Measurements from ENCODE around the gene PDLIM1. TPM values are rescaled to one million over a fixed set of nuclear protein-coding genes. Genes with fewer than 3 reads are reported as not detected.

PDLIM1 gene
- total and polyA plus RNA-seq, 2 of the 13 experiments (the other 11 are each of a cell fraction or from before 2014, with no cell fraction given), result 119 to 123 TPM

- no peak for TF ChIP-seq GPBP1L1 (CRISPR knock-in tag; IDR thresholded peaks at IDR 0.05)
- TF ChIP-seq IKZF4 (CRISPR knock-in tag; IDR thresholded peaks at IDR 0.05; ENCODE audit: borderline replicate concordance, low read depth, not compliant biosample characterization), result peak; percentile 7
- no peak for TF ChIP-seq ZNF660 (CRISPR knock-in tag; IDR thresholded peaks at IDR 0.05; ENCODE audit: borderline replicate concordance, low read depth)
- peak; percentile 48; the same call in 1 of the 2 replicates for TF ChIP-seq ZNF776 (CRISPR knock-in tag; IDR thresholded peaks at IDR 0.05)
- no peak for TF ChIP-seq ELK4 (CRISPR knock-in tag; IDR thresholded peaks at IDR 0.05; ENCODE audit: borderline replicate concordance)
- TF ChIP-seq GFI1 (CRISPR knock-in tag; IDR thresholded peaks at IDR 0.05; ENCODE audit: borderline replicate concordance), result no peak; the same call in 1 of the 2 replicates
- no peak for TF ChIP-seq E2F5 (CRISPR knock-in tag; conservative IDR thresholded peaks at IDR 0.05)
- TF ChIP-seq ZFP36 (IDR thresholded peaks at IDR 0.05; ENCODE audit: borderline replicate concordance, low read depth, low read length, partially characterized antibody), result no peak
- TF ChIP-seq ZNF549 (CRISPR knock-in tag; IDR thresholded peaks at IDR 0.05), result no peak
- no peak; the same call in 1 of the 2 replicates for TF ChIP-seq MAZ (IDR thresholded peaks at IDR 0.05; ENCODE audit: borderline replicate concordance, low read depth, low read length)
- peak; percentile 51 for TF ChIP-seq MAZ (CRISPR knock-in tag; IDR thresholded peaks at IDR 0.05; ENCODE audit: low read depth)
- TF ChIP-seq THAP11 (CRISPR knock-in tag; IDR thresholded peaks at IDR 0.05), result 0 out of 2 replicates have a peak, but pooled peaks have one; percentile 12
- no peak for TF ChIP-seq MED8 (CRISPR knock-in tag; IDR thresholded peaks at IDR 0.05; ENCODE audit: insufficient replicate concordance)
- TF ChIP-seq POLR2AphosphoS5 (IDR thresholded peaks at IDR 0.05; ENCODE audit: low read depth, low read length), result peak; percentile 64
- TF ChIP-seq NR1H2 (CRISPR knock-in tag; IDR thresholded peaks at IDR 0.05; ENCODE audit: borderline replicate concordance, low read depth), result no peak
- peak; percentile 90 for TF ChIP-seq ZNF777 (CRISPR knock-in tag; IDR thresholded peaks at IDR 0.05)
- TF ChIP-seq MLX (CRISPR knock-in tag; IDR thresholded peaks at IDR 0.05), result no peak
- TF ChIP-seq ZNF354B (CRISPR knock-in tag; IDR thresholded peaks at IDR 0.05), result 0 out of 2 replicates have a peak, but pooled peaks have one; percentile 29
- peak; percentile 49; the same call in 1 of the 2 replicates for TF ChIP-seq SALL1 (CRISPR knock-in tag; IDR thresholded peaks at IDR 0.05)
- no peak for TF ChIP-seq HNRNPL (IDR thresholded peaks at IDR 0.05; ENCODE audit: low read depth, low read length)
- TF ChIP-seq LCORL (IDR thresholded peaks at IDR 0.05), result no peak
- TF ChIP-seq LCORL (CRISPR knock-in tag; IDR thresholded peaks at IDR 0.05), result no peak; the same call in 1 of the 2 replicates
- no peak for TF ChIP-seq MBNL3 (CRISPR knock-in tag; conservative IDR thresholded peaks at IDR 0.05)
- no peak for TF ChIP-seq ZNF652 (CRISPR knock-in tag; IDR thresholded peaks at IDR 0.05; ENCODE audit: borderline replicate concordance, low read depth)
- no peak for TF ChIP-seq ZNF713 (CRISPR knock-in tag; IDR thresholded peaks at IDR 0.05)
- TF ChIP-seq ZBTB21 (CRISPR knock-in tag; IDR thresholded peaks at IDR 0.05), result no peak
- no peak for TF ChIP-seq SKI (IDR thresholded peaks at IDR 0.05; ENCODE audit: partially characterized antibody)
These were observed at the start of gene PDLIM1 (continued) for GRCh38 chr10:95290461-95291364.
